ES-I3 (cell line): ENCODE measurements around the gene RUNX1.

Experiments
- H3K36me3 ChIP-seq: 2 replicates; pipeline ENCODE4 v1.6.1; 2013; ENCODE audit warnings: mild to moderate bottlenecking, low read length, control low read depth, moderate library complexity; ENCODE audit not compliant: insufficient read depth
- H3K4me1 ChIP-seq: 2 replicates; pipeline ENCODE4 v1.6.1; 2013; ENCODE audit warnings: mild to moderate bottlenecking, control low read depth, low read length; ENCODE audit not compliant: insufficient read depth
- H3K9ac ChIP-seq: 2 replicates; pipeline ENCODE4 v1.6.1; 2013; ENCODE audit warnings: low read depth, mild to moderate bottlenecking, low read length, moderate library complexity
- H3K9me3 ChIP-seq: 2 replicates; pipeline ENCODE4 v1.6.1; 2013; ENCODE audit warnings: mild to moderate bottlenecking, low read length, moderate library complexity; ENCODE audit not compliant: control insufficient read depth, insufficient read depth

RUNX1 gene

GRCh38 chr21:34870246-34870645 is 178.9 kb downstream of the RUNX1 start:
- no peaks in the 10 kb centered on the region; the same call in 1 of the 2 replicates for H3K36me3 ChIP-seq
- no peak overlapping the region for H3K9ac ChIP-seq
- peaks cover 12% of the 10 kb centered on the region for H3K4me1 ChIP-seq
- H3K9me3 ChIP-seq = no peaks in the 10 kb centered on the region

- Histone ChIP-seq H3K4me1 (peaks cover 16% of the 10 kb centered on the region), H3K36me3 (no peaks in the 10 kb centered on the region; the same call in 1 of the 2 replicates), H3K9ac (no peak overlapping the region), H3K9me3 (no peaks in the 10 kb centered on the region)
These were observed 179.6 kb downstream of the RUNX1 start for GRCh38 chr21:34869545-34869944.

DNA sequence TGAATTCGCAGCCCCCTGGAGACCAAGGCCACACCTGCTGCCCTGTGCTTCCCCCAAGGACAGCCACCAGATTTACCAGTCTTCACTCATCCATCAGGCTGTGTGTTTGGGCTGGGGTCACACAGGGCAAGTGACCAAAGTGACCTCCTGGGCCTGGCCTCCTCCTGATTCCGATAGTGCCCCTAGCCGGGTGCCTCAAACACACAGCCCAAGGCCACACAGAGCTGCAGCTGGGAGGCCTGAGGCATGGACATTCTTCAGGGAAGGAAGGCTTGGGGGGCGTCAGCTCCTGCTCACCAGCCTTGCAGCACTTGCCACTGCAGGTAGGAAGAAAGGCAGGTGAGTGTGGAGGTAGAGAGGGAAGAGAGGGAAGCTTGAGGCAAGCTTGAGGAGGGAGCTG is 181.3 kb downstream of the RUNX1 start:
- Histone ChIP-seq H3K36me3 (no peaks in the 10 kb centered on the region; the same call in 1 of the 2 replicates), H3K4me1 (peaks cover 16% of the 10 kb centered on the region), H3K9me3 (no peaks in the 10 kb centered on the region), H3K9ac (no peak overlapping the region)

DNA sequence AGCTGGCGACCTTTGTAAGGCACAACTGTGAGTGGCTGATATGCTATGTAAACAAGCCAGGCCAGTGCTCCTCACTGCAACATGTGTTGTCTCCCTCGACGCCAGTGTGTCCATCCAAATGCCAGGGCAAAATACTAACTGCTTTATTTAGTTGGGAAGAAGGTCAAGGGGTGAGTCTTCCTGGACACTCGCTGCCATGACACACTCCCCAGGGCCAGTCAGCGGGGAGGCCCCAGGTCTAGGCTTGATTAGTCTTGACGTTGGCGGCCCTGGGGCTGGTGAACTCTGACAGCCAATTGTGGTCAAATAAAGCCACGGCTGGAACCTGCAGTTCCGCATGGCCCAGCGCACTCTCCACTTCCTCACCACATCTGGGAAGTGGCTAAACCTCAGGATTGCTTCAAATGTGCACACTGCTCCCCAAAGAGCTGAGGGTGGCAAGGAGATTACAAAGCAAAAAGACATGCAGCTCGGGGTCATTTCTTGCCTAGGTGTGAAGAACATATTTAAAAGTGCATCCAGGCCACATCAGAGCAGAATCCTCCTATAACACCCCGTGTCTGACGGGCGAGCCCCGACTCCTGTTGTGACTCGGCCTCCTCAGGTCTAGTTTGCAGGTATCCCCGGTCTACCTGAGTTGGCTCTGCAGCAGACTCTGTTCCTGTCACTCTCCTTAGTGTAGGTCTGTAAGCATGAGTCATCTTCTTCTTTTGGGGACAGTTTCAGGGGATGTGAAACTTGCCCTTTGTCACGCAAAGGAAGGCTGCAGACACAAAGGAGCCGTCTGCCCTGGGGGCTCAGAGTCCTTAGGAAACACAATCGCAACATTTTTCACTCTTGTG is 183.5 kb downstream of the RUNX1 start:
- no peaks in the 10 kb centered on the region; the same call in 1 of the 2 replicates for H3K36me3 ChIP-seq
- no peak overlapping the region for H3K9ac ChIP-seq
- no peaks in the 10 kb centered on the region for H3K9me3 ChIP-seq
- H3K4me1 ChIP-seq = peaks cover 16% of the 10 kb centered on the region

DNA sequence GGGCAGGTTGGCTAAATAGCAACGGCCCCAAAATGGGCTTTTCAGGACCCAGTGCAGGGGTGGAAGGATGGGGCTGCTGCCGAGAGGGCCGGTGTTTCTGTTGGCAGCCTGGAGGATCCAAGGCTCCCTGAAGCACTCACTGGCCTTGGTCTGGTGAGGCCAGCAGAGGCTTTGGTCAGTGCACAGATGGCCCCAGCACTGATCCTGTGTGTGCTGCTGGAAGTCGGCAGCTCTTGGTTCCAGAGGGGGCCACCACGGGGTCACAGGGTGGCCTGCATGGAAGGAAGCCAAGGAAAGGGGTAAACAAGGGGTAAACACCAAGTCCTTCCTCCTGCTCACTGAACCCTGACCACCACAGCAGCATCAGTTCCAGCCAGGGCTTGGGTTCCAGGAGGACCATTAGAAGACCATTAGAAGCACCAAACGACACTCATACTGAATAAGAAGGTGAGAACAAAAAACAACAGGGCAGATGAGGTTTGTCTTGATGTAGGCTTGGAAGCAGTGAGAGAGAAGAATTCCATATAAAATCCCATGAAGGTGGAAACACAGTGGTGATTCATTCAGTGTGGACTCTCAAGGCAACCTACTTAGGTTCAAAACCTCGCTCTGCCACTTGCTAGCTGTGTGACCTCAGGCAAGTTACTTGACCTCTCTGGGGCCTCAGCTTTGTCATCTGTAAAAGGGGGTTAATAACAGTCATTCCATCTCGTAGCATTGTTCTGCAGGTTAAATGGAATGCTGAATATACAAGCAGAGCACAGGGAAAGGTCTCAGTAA is 184.5 kb downstream of the RUNX1 start:
- Histone ChIP-seq H3K36me3 (no peaks in the 10 kb centered on the region), H3K9ac (no peak overlapping the region)

GRCh38 chr21:34862951-34863350 is 186.2 kb downstream of the RUNX1 start:
- peaks cover 16% of the 10 kb centered on the region for H3K4me1 ChIP-seq
- no peaks in the 10 kb centered on the region for H3K9me3 ChIP-seq
- no peak overlapping the region for H3K9ac ChIP-seq
- no peaks in the 10 kb centered on the region for H3K36me3 ChIP-seq

More for the DNA sequence above, 184.5 kb downstream of the RUNX1 start:
- H3K4me1 ChIP-seq = peaks cover 16% of the 10 kb centered on the region
- H3K9me3 ChIP-seq = no peaks in the 10 kb centered on the region

- Histone ChIP-seq H3K9ac (no peak overlapping the region), H3K36me3 (no peaks in the 10 kb centered on the region), H3K4me1 (peaks cover 11% of the 10 kb centered on the region), H3K9me3 (no peaks in the 10 kb centered on the region)
These were observed 187.8 kb downstream of the RUNX1 start for GRCh38 chr21:34861258-34861657.

GRCh38 chr21:34859976-34860653 is 189.0 kb downstream of the RUNX1 start:
- Histone ChIP-seq H3K4me1 (peaks cover 3% of the 10 kb centered on the region; the same call in 1 of the 2 replicates), H3K36me3 (no peaks in the 10 kb centered on the region), H3K9me3 (no peaks in the 10 kb centered on the region), H3K9ac (no peak overlapping the region)

GRCh38 chr21:34858559-34858958 is 190.5 kb downstream of the RUNX1 start:
- H3K36me3 ChIP-seq = no peaks in the 10 kb centered on the region
- no peaks in the 10 kb centered on the region for H3K4me1 ChIP-seq
- H3K9ac ChIP-seq = no peak overlapping the region
- no peaks in the 10 kb centered on the region for H3K9me3 ChIP-seq

DNA sequence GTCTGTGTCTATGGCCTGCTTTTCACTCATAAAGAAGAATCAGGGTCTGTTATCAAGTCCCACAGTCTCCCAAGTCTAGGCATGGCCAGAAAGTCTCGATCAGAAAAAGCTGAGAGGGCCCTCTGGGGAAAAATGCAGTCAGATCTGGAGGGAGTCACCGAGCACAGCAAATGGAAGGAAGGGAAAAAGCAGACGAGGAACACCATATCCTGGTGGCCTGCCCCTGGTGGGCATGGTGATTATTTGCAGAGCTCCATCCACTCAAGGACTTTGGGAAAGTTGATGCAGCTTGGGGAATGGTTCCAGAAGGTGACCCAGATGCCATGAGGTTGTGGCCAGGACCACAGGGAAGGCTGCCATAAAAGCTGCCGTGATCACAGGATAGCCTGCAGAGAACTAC is 191.2 kb downstream of the RUNX1 start:
- Histone ChIP-seq H3K9ac (no peak overlapping the region), H3K9me3 (no peaks in the 10 kb centered on the region), H3K4me1 (peaks cover under 1% of the 10 kb centered on the region; the same call in 1 of the 2 replicates), H3K36me3 (no peaks in the 10 kb centered on the region)

GRCh38 chr21:34857122-34857713 is 191.9 kb downstream of the RUNX1 start:
- Histone ChIP-seq H3K36me3 (no peaks in the 10 kb centered on the region), H3K9me3 (no peaks in the 10 kb centered on the region), H3K9ac (no peak overlapping the region), H3K4me1 (peaks cover 7% of the 10 kb centered on the region; the same call in 1 of the 2 replicates)

GRCh38 chr21:34852448-34852847 is 196.7 kb downstream of the RUNX1 start:
- no peak overlapping the region for H3K9ac ChIP-seq
- no peaks in the 10 kb centered on the region for H3K9me3 ChIP-seq
- peaks cover 8% of the 10 kb centered on the region; the same call in 1 of the 2 replicates for H3K4me1 ChIP-seq
- no peaks in the 10 kb centered on the region for H3K36me3 ChIP-seq

DNA sequence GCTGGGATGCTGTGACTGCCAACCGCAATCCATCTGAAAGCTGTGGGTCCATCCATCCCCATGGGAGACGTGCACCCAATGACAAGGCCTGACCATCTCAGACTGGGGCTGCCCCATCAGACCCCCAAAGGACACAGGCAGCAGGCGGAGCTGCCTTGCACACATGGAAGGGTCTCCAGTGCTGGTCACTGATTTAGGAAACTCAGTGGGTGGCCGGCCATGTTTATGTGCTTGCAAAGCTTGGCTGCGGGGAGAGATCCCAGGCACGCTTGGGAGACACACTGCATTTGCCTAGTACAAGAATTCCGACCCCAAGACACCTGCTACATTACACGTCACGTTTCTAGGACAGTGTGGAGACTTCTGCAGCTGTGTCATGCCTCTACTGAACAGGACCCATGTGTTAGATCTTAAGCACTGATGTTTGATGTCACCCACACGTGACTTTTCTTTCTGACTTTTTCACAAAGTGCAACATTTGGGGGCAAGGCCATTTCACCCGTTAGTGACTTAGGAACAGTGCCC is 198.9 kb downstream of the RUNX1 start:
- Histone ChIP-seq H3K36me3 (no peaks in the 10 kb centered on the region), H3K9me3 (no peaks in the 10 kb centered on the region), H3K4me1 (peaks cover 27% of the 10 kb centered on the region; the same call in 1 of the 2 replicates), H3K9ac (no peak overlapping the region)
